Activated T-helper 1 cell treated with anti-CD3 and anti-CD28 coated beads, Interleukin-12 subunit alpha, Interleukin-12 subunit beta, Interleukin-2, Interleukin-4 antibody, amounts not matched to agents 30 ng/mL and 10 ng/mL and 1 ng/mL, durations not matched to agents 14 hours and 24 hours and 36 hours (primary cell): ENCODE measurements around the gene IBA57. TPM values are rescaled to one million over a fixed set of nuclear protein-coding genes. Genes with fewer than 3 reads are reported as not detected.

Experiments used
- DNase-seq: peaks from one replicate; pipeline ENCODE4 v3.0.0; 2021; ENCODE audit warnings: low spot score
- H3K27ac Mint-ChIP-seq: one replicate; pipeline ENCODE4 v1.8.0; 2021; ENCODE audit warnings: mild to moderate bottlenecking, mixed read lengths
- H3K27me3 Mint-ChIP-seq: one replicate; pipeline ENCODE4 v1.8.0; 2022; ENCODE audit warnings: mild to moderate bottlenecking, moderate library complexity, mixed read lengths; ENCODE audit not compliant: insufficient read depth
- H3K36me3 Mint-ChIP-seq: one replicate; pipeline ENCODE4 v1.8.0; 2021; ENCODE audit warnings: low read depth, mixed read lengths
- H3K4me1 Mint-ChIP-seq: one replicate; pipeline ENCODE4 v1.8.0; 2021; ENCODE audit warnings: low read depth, mixed read lengths
- H3K4me3 Mint-ChIP-seq: one replicate; pipeline ENCODE4 v1.8.0; 2021; ENCODE audit warnings: mild to moderate bottlenecking, moderate library complexity, mixed read lengths
- H3K9me3 Mint-ChIP-seq: one replicate; pipeline ENCODE4 v1.8.0; 2021; ENCODE audit warnings: mixed read lengths
- intact Hi-C: fragments of 100-400 bp; cut with micrococcal nuclease; formaldehyde crosslinking; loops from one replicate; pipeline ENCODE4 v1.15.1; 2024
- total RNA-seq: library from RNA; stranded (reverse); gene quantifications from 2 replicates; pipeline ENCODE4 v1.2.3, GENCODE V29; 2022

Gene IBA57
- total RNA-seq, 1 donor from 2014 or later: 7.5 TPM

DNA sequence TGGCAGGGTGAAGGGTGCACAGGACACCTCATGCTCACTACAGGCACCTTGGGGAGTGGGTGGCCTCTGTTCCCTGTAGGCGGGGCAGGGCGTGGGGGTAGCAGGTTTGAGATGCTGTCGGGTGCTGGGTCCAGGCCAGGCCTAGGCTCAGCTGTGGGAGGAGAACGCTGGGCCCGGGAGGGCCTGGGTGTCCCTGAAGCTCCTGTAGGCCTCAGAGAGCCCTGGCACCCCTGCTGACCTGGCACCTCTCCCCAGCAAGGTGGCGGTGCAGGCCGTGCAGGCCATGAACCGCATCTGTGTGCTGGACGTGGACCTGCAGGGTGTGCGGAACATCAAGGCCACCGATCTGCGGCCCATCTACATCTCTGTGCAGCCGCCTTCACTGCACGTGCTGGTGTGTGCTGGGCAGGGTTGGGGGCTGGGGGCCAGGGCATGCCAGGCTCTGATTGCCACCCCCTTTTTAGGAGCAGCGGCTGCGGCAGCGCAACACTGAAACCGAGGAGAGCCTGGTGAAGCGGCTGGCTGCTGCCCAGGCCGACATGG is 18.4 kb upstream of the IBA57 start:
- no peak for DNase-seq
- intact Hi-C loops: no loop called here
- no peak overlapping the region for H3K4me3 Mint-ChIP-seq
- no peaks in the 10 kb centered on the region for H3K9me3 Mint-ChIP-seq
- H3K27ac Mint-ChIP-seq: no peak overlapping the region
- H3K36me3 Mint-ChIP-seq: no peaks in the 10 kb centered on the region
- H3K27me3 Mint-ChIP-seq: no peaks in the 10 kb centered on the region
- peaks cover 18% of the 10 kb centered on the region for H3K4me1 Mint-ChIP-seq

DNA sequence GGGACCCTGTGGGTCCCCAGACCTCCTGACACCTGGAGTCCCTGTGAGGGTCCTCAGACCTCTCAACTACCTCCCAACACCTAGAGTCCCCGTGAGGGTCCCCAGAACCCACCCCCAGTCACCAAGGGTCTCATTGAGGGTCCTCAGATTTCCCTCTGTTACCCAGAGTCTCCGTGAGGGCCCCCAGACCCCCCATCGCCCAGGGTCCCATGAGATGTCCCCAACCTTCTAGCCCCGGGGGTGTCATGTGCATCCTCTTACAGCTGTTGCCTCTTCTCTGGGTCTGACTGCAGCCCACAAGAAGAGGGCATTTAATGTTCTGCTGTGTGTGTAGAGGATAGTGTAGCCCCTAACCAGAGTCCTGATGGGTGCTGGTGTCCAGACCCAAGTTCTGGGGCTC is 17.8 kb upstream of the IBA57 start:
- H3K27me3 Mint-ChIP-seq: no peaks in the 10 kb centered on the region
- H3K27ac Mint-ChIP-seq: no peak overlapping the region
- H3K4me3 Mint-ChIP-seq: no peak overlapping the region
- no peak for DNase-seq
- H3K36me3 Mint-ChIP-seq: no peaks in the 10 kb centered on the region
- H3K4me1 Mint-ChIP-seq: peaks cover 14% of the 10 kb centered on the region
- intact Hi-C loops: no loop called here
- no peaks in the 10 kb centered on the region for H3K9me3 Mint-ChIP-seq

GRCh38 chr1:228148196-228148861 is 17.3 kb upstream of the IBA57 start:
- Mint-ChIP-seq H3K4me1 (peaks cover 9% of the 10 kb centered on the region), H3K4me3 (no peak overlapping the region), H3K36me3 (no peaks in the 10 kb centered on the region), H3K27ac (peak overlapping the region; percentile 18), H3K27me3 (no peaks in the 10 kb centered on the region), H3K9me3 (no peaks in the 10 kb centered on the region)
- intact Hi-C loops: no loop called here
- no peak for DNase-seq

DNA sequence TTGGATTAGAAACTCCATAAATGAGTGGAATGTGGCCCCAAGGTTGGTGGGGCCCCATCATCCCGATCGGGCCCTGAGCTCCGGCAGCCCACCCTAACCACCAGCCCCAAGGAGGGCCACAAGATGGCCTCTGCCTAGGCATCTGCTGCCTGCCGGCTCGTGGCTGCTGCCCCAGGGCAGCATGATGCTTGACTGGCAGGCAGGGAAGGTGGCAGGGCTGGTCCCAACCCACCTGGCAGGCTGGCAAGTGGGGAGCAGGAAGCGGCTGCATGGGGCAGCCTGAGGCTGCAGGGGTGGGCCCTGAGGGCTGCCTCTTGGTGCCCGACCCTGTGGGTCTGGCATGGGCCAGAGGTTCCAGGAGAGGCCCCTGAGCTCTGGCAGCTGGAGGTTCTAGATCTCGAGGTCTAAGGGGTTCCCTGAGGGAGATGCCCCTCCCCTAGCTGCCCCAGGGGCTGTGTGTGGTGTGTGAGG is 16.6 kb upstream of the IBA57 start:
- Mint-ChIP-seq H3K36me3 (no peaks in the 10 kb centered on the region), H3K4me3 (no peak overlapping the region), H3K27me3 (no peaks in the 10 kb centered on the region), H3K9me3 (no peaks in the 10 kb centered on the region), H3K27ac (no peak overlapping the region), H3K4me1 (peaks cover 2% of the 10 kb centered on the region)
- no peak for DNase-seq
- intact Hi-C loops: no loop called here

DNA sequence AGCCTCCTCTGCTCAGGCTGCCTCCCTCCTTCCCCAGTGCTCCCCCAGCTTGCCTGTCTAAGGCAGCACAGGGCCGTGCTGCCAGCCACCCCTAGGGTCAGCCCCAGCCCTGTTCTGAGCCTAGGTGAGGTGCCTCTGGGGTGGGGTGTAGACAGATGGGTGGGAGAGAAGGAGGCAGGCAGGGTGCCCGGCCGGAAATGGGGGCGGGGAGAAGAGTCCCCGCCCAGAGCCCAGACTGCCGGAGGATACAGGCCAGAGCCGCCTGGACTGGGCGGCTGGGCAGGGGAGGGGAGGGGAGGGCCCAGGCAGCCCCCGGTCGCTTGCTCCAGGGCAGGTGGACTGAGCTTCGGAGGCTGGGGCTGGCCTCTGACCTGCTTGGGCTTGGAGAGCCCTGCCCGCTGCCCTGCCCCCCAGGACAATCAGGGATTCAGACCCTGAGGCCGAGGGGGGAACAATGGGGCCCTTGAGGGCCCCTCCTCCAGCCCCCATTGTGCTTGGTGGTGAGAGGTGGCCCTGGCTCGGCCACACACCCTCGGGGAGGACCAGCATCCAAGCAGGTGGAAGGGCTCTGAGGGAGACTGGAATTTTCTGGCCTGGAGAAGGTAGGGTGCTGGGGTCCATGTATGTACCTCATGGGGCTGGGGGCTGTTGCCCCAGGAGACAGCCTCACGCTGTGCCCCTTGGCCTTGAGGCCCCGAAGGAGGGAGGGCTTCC is 16.0 kb upstream of the IBA57 start, which contains the start of gene GJC2:
TSS of gene GJC2 (plus strand) at position 525 of the 714 bp plus-strand sequence. CDS start 7,829 bp downstream, outside the sequence.
- DNase-seq: no peak
- Mint-ChIP-seq H3K36me3 (no peaks in the 10 kb centered on the region), H3K4me3 (no peak within 1 kb of the TSS), H3K27me3 (no peaks in the 10 kb centered on the region), H3K9me3 (no peaks in the 10 kb centered on the region), H3K27ac (no peak within 1 kb of the TSS), H3K4me1 (peaks cover 4% of the 10 kb centered on the region)
- intact Hi-C loops: no loop called here

DNA sequence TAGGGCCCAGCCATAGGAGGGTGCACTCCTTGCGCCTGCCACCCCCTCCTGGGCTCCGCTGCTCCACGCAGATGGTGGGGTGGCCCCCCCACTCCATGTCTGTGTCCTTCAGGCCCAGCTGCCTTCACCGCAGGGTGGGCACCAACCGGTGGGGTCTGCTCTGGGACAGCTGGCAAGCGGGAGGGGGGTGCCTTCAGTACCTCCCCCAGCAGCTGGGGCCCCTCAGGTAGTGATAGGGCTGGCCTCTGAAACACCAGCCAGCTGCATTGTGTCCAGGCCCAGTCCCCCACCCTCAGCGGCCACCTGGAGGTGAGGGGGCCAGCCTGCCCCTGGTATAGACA is 15.5 kb upstream of the IBA57 start:
- DNase-seq: no peak
- intact Hi-C loops: no loop called here
- Mint-ChIP-seq H3K9me3 (no peaks in the 10 kb centered on the region), H3K36me3 (no peaks in the 10 kb centered on the region), H3K4me3 (no peak overlapping the region), H3K27me3 (no peaks in the 10 kb centered on the region), H3K27ac (no peak overlapping the region), H3K4me1 (peaks cover 9% of the 10 kb centered on the region)

- no peaks in the 10 kb centered on the region for H3K27me3 Mint-ChIP-seq
- no peak overlapping the region for H3K27ac Mint-ChIP-seq
- no peaks in the 10 kb centered on the region for H3K9me3 Mint-ChIP-seq
- intact Hi-C loops: no loop called here
- no peak overlapping the region for H3K4me3 Mint-ChIP-seq
- no peak for DNase-seq
- H3K4me1 Mint-ChIP-seq: peaks cover 11% of the 10 kb centered on the region
- H3K36me3 Mint-ChIP-seq: no peaks in the 10 kb centered on the region
Observed at GRCh38 chr1:228150461-228151179, 15.0 kb upstream of the IBA57 start.

DNA sequence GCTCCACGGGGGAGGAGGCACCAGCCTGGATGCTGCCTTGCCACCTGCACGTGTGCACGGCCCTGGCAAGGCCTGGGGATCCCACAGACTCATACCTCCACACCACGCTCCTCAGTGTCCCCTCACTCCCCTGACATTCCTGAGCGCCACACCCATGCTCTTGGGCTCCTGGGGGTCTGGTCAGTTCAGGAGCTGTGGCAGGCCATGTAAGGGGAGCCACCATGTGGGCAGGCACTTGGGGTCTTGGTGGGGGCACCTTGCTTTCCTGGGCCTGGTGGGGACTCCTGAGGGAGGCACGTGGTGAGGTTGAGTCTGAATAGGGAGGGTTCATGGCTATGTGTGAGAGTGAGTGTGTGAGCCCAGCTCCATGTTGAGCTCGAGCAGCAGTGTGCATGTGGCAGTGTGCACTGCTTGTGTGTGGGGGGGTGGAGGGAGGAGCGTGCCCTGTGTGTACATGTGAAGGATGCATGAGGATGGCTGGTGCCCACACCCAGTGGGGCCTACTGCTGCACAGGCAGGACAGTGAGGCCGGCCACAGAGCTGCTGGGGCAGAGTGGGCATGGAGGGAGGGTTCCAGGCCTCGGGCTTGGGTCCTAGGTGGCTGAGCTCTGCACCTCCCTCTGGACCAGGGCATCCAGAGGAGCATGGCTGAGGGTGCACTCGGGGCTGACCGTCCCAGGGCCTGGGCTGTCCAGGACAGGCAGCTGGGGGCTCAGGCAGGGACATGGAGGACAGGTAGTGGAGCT is 14.3 kb upstream of the IBA57 start:
- Mint-ChIP-seq H3K27me3 (no peaks in the 10 kb centered on the region), H3K9me3 (no peaks in the 10 kb centered on the region), H3K4me1 (peaks cover 11% of the 10 kb centered on the region), H3K36me3 (no peaks in the 10 kb centered on the region), H3K4me3 (no peak overlapping the region), H3K27ac (peak overlapping the region; percentile 49)
- intact Hi-C loops: no loop called here
- DNase-seq: no peak

DNA sequence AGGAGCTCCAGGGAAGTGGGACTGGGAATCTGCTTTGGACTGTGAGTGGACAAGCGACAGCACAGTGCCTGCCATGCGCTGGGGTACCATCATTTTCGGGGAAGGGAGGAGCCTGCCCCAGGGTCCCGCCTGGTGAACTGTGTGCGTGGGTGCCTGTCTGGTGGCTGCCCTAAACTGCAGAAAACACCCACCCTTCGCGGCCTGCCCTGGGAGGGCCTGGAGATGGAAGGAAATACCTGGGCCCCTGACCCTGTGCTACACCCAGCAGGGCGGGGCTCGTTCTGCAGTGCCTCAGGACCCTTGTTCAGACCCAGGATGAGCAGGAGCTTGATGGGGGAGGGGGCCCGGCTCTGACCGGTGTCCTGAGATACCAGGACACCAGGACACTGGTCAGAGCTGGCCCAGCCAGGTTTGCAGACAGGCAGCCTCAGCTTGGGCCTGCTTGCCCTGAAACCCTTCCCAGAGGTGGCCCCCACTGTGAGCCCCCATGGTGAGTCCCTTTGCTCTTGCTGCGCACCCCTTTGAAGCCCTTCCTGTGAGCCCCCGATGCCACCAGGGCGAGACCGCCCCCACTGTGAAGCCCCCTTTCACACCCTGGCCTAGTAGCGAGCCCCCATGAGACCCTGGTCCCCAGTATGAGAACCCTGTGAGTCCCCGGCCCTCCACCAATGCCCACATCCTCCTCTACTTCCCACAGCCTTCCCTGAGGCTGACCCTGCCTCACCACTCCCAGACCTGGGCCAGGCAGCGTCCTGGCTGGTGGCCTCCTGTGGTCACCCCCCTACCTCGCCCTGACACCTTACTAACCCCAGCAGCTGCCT is 13.3 kb upstream of the IBA57 start:
- no peak overlapping the region for H3K27ac Mint-ChIP-seq
- H3K9me3 Mint-ChIP-seq: no peaks in the 10 kb centered on the region
- H3K36me3 Mint-ChIP-seq: no peaks in the 10 kb centered on the region
- DNase-seq: no peak
- no peaks in the 10 kb centered on the region for H3K27me3 Mint-ChIP-seq
- intact Hi-C loops: no loop called here
- H3K4me3 Mint-ChIP-seq: no peak overlapping the region
- peaks cover 11% of the 10 kb centered on the region for H3K4me1 Mint-ChIP-seq

DNA sequence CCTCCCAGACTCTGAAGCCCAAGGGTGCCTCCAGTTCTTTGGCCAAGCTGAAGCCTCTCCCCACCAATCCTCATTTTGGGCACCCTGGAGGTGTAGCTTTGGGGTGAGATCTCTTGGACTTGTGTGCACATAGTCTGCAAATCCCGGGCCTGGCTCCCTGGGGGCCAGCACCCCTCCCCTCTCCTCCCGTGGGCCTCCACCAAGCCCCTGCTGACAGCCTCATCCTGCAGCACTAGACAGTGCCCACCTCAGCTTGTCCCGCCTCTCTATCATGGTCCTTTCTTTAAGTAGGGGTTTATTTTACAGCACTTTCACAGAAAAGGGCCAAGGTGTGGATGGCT is 12.7 kb upstream of the IBA57 start:
- Mint-ChIP-seq H3K4me3 (no peak overlapping the region), H3K9me3 (no peaks in the 10 kb centered on the region), H3K27me3 (no peaks in the 10 kb centered on the region), H3K27ac (no peak overlapping the region), H3K36me3 (no peaks in the 10 kb centered on the region), H3K4me1 (peaks cover 11% of the 10 kb centered on the region)
- DNase-seq: no peak
- intact Hi-C loops: no loop called here

- Mint-ChIP-seq H3K4me1 (peaks cover 11% of the 10 kb centered on the region), H3K36me3 (no peaks in the 10 kb centered on the region), H3K27ac (no peak overlapping the region), H3K9me3 (no peaks in the 10 kb centered on the region), H3K27me3 (no peaks in the 10 kb centered on the region), H3K4me3 (no peak overlapping the region)
- DNase-seq: no peak
- intact Hi-C loops: no loop called here
Observed at GRCh38 chr1:228154021-228154669, 11.5 kb upstream of the IBA57 start.
